NCI-H2196 treated with DMSO at 0.1 percent for 48 hours (cell line): ENCODE measurements around the gene PSMC3IP.
"Not testable (repeated sequence)": the region's sequence is repeated elsewhere in the genome, so short reads cannot be mapped to it uniquely, and the experiment has no call there.

Experiments
- DNase-seq: peaks from one replicate; lab custom pipeline; 2025; ENCODE audit not compliant: unreplicated experiment; lab: John Stamatoyannopoulos, UW

The PSMC3IP gene

DNA sequence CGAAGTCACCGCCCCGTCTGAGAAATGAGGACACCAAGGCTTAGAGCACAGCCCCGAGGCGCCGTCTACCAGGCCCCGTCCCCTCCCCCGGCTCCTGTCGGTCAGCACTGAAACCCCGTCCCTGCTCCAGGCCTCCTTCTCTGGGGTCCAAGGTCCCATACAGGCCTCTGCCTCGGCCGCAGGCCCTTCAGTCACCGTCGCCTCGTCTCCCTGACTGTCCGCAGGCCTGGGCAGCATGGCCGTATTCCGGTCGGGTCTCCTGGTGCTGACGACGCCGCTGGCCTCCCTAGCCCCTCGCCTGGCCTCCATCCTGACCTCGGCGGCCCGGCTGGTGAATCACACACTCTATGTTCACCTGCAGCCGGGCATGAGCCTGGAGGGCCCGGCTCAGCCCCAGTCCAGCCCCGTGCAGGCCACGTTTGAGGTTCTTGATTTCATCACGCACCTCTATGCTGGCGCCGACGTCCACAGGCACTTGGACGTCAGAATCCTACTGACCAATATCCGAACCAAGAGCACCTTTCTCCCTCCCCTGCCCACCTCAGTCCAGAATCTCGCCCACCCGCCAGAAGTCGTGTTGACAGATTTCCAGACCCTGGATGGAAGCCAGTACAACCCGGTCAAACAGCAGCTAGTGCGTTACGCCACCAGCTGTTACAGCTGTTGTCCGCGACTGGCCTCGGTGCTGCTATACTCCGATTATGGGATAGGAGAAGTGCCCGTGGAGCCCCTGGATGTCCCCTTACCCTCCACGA, 15.0 kb downstream of the PSMC3IP start:
- DNase-seq: no peak

DNA sequence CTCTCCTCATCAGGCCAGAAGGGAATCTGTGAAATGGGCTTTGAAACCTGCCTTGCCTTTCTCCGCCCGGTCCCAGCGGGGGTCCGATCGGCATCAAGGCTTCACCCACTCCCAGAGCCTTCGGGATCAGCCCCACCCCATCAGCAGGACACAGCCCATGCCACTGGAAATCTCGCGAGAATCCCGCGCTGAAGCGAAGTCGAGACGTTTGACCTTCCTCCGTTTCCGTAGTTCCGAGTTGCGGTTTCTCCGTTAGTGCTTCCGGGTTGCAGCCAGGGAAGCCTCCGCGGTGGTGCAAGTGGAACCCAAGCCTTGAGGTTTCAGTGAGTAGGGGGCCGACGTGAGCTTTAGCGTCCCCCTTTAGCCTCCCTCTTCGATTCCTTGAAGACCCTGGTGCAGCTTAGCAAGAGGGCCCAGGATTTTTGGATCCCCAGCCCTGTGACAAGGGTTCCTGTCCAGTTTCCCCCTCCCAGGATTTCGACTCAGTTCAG, 15.6 kb downstream of the PSMC3IP start, which contains the start of gene COASY:
Gene COASY (plus strand): TSS at position 252 of the 491 bp plus-strand sequence. CDS start 475 bp downstream, outside the sequence.
- DNase-seq: peak; percentile 65

DNA sequence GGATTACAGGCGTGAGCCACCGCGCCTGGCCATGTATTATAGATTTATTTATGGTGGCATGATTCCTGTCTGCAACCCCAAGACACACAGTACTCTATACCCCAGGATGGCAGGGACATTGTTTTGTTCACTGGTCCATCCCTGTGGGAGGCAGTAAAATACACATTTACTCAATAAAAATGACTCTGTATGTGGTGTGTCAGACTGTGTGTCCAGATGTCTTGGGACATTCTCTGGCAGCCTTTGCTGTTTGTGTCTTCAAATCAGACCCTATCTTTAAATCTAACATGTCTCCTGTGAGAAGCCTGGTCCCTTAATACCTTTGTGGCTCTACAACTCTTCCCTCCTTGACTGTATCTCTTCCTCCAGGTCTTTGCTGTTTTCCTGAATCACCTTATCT, 17.3 kb downstream of the PSMC3IP start:
- DNase-seq: no peak

- DNase-seq: no peak
These were observed 18.5 kb downstream of the PSMC3IP start for GRCh38 chr17:42559075-42559474.

- not testable (repeated sequence) for DNase-seq
These were observed 21.4 kb downstream of the PSMC3IP start for GRCh38 chr17:42555961-42556617.

DNA sequence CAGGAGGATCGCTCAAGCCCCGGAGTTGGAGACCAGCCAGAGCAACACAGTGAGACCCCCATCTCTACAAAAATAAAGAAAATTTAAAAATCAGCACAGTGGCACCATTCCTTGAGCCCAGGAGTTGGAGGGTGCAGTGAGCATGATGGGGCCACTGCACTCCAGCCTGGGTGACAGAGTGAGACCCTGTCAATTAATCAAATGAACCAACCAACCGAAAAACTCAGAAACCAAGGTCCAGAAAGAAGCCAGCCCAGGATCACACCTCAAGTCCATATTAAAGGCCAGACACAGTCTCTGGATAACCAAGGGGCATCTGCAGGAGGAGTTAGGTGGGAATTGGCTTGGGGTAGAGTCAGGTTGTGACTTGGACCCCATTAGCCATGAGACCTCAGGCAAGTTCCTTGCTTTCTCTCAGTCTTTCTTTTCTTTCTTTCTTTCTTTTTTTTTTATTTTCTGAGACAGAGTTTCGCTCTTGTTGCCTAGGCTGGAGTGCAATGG, 22.4 kb downstream of the PSMC3IP start:
- no peak for DNase-seq

- peak; percentile 49 for DNase-seq
These were observed 23.0 kb downstream of the PSMC3IP start for GRCh38 chr17:42554250-42555121.

GRCh38 chr17:42553866-42554249, 23.7 kb downstream of the PSMC3IP start:
- DNase-seq: no peak

DNA sequence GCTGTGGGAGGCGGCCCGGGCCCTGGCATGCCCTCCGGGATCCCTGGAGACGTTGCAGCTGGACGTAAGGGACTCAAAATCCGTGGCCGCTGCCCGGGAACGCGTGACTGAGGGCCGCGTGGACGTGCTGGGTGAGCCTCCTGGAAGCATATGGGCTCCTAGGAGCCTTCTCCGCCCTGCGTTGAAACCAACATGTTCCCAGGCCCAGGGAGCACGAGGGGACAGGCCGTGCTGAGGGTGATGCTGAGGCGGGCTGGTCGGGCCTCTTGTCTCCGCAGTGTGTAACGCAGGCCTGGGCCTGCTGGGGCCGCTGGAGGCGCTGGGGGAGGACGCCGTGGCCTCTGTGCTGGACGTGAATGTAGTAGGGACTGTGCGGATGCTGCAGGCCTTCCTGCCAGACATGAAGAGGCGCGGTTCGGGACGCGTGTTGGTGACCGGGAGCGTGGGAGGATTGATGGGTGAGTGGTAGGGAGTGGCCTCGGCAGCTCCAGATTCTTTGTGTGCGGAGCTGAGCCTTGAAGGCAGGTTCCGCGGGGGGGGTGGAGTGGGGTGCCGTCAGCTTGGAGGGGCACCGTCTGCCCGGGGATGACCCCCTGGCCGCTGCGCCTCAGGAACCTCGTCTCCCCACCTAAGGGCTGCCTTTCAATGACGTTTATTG, 24.2 kb downstream of the PSMC3IP start:
- DNase-seq: no peak

DNA sequence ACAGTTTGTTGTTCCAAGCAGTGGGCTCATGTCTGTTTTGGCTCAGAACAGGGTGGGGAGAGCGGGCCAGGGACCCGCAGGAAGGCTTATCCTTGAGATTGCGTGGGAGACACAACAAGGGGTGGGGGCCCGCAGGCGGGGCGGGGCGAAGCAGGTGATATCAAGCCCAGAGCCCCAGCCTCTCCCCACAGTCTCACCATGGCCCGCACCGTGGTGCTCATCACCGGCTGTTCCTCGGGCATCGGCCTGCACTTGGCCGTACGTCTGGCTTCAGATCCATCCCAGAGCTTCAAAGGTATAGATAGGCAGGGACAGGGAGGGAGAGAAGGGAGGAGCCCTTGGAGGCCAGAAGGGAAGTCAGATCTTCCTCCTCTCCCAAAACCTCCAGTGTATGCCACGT, 24.8 kb downstream of the PSMC3IP start, which contains the start of gene HSD17B1:
Gene HSD17B1 (plus strand): TSS at position 188 of the 400 bp plus-strand sequence. CDS start 11 bp downstream, at position 199.
- not testable (repeated sequence) for DNase-seq

DNA sequence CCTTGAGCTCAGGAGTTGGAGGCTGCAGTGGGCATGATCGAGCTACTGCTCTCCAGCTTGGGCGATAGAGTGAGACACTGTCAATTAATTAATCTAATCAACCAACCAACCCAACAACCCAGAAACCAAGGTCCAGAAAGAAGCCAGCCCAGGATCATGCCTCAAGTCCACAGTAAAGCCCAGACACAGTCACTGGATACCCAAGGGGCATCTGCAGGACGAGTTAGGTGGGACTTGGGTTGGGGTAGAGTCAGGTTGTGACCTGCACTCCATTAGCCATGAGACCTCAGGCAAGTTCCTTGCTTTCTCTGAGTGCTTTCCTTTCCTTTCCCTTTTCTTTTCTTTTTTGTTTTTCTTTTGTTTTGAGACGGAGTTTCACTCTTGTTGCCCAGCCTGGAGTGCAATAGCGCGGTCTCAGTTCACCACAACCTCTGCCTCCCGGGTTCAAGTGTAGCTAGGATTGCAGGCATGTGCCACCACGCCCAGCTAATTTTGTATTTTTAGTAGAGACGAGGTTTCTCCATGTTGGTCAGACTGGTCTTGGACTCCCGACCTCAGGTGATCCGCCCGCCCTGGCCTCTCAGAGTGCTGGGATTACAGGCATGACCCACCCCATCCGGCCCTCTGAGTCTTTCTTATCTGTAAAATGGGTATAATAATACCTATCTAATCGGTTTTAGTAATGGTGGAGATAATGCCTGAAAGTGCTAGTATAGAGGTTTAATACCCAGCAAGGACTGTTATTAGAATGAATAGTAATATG, 28.4 kb downstream of the PSMC3IP start:
- no peak for DNase-seq

DNA sequence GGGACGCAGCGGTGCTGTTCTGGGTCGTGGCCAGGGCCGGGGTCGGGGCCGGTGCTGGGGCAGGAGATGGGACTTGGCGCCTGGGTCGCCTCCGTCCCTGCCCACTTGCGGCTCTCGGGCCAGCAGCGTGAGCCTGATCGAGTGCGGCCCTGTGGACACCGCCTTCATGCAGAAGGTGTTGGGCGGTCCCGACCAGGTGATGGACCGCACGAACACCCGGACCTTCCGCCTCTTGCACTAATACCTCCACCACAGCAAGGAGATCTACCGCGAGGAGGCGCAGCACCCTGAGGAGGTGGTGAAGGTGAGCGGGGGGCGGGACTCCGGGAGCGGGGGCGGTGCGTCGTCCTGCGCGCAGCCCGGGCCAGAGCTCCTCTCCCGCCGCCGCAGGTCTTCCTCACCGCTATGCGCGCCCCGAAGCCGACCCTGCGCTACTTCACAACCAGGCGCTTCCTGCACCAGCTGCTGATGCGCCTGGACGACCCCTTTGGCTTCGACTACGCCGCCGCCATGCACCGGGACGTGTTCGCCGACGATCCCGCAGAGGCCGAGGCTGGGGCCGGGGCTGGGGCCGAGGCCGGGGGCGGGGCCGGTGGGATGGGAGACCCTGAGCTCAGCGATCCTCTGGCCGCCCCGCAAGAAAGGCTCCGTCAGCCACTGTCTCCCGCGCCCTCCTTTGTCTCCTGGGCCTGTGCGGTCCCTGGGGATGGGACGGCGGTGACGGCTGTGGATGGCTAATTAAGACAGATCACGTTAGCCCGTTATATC, 29.3 kb downstream of the PSMC3IP start:
- no peak for DNase-seq

DNA sequence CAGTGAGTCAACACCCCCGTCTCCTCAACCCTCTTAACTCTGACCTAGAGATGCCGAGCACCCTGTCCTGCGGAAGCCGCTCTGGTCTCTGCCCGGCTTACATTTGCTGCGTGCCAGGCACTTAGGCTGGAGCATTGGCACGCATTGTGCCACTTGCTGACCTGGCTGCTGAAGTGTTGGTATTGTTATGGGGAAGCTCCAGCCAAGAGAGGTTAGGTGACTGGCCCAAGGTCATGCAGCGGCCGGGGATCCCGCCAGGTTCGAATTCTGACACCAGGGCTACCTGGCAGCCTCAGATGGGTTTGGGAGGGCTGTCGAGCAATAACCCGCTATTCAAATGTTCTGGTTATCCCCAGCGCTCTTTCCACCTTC, 29.8 kb downstream of the PSMC3IP start:
- no peak for DNase-seq

GRCh38 chr17:42547001-42547461, 30.5 kb downstream of the PSMC3IP start:
- no peak for DNase-seq

GRCh38 chr17:42545755-42546505, 31.6 kb downstream of the PSMC3IP start:
- not testable (repeated sequence) for DNase-seq

DNA sequence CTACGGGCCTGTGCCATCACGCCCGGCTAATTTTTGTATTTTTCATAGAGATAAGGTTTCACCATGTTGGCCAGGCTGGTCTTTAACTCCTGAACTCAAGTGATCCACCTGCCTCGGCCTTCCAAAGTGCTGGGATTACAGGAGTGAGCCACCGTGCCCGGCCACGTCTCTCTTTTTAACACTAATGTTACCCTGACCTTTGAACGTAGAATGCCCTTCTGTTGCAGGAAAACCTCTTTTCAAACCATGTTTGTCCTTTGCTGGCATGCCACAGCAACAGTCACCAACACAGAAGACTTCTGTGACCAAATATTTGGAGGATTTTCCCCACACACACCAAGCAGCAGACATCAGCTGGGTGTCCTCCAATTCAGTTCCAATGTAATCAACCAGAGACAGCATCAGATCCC, 32.6 kb downstream of the PSMC3IP start:
- DNase-seq: no peak

- DNase-seq: no peak
These were observed 34.1 kb downstream of the PSMC3IP start for GRCh38 chr17:42543190-42544079.
